Nasal cavity respiratory epithelium epithelial cell of viscerocranial mucosa (primary cell): ENCODE data around the gene PDIA5. TPM values are rescaled to one million over a fixed set of nuclear protein-coding genes. Genes with fewer than 3 reads are reported as not detected.

ENCODE experiments used
- total RNA-seq: library from RNA; depleted of rRNA; stranded (reverse); fragments of >200 nt; gene quantifications from 2 replicates; pipeline ENCODE4 v1.2.3, GENCODE V29; 2014

Gene PDIA5
- 32.7 and 34.5 TPM in 2 replicates for total RNA-seq

GRCh38 chr3:123066896-123067688 is at the start of gene PDIA5:
Gene PDIA5, plus strand, starts transcription at chr3:123067025. Its CDS starts 140 bp downstream, at chr3:123067165.

DNA sequence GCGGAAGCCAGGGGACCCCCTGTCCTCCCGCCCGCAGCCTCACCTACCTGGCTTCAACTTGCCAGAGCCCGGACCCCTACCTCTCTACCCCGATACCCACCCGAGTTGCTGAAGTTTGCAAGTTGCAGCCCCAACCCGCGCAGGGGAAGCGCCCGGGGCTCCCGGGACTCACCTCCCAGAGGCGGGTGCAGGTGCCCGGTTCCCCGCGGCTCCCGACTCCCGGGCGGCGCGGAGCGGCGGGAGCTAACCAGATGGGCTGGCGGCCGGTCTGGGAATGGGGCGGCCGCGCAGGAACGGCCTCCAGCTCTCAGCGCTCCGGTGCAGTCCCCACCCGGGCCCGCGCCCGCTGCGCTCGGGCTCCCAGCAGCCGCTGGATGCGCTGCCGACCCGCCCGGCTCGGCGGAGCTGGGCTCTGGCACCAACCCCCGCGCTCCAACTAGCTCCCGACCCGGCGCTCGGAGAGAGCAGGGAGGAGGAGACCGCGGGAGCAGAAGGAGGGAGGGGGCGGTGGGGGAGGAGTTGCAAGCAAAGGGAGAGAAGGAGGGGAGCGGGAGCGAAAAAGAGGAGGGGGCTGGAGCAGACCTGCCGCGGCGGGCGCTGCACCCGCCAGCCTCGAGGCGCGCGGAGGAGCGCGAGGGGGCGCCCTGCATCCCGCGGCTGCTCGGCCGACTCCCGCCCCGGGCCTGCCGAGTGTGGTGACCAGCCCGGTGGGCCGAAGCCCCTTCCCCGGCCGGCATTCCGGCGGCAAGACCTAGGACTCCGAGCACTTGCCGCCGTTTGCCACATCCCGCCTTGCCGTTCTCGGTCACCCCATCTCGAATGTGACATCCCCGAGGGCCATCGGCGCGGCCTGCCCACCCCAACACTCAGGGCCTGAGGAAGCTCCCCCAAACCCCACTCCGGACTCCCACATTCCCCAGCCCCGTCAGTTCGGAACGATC is 39.3 kb upstream of the PDIA5 start, which contains the start of gene SEMA5B:
Gene SEMA5B, minus strand, starts transcription at position 472 of the 941 bp plus-strand sequence. CDS start 66,500 bp downstream, outside the sequence.

GRCh38 chr3:123201557-123202427 is 135.0 kb downstream of the PDIA5 start, which contains the start of gene SEC22A:
Gene SEC22A, plus strand, starts transcription at chr3:123201943. Its CDS starts 7,275 bp downstream, at chr3:123209218.

Other genes with a start within 250 kb of the PDIA5 start
- 0.34 and 3.3 TPM in 2 replicates for gene SEMA5B, start 39.3 kb upstream of the PDIA5 start, total RNA-seq
- 34.1 and 60.5 TPM in 2 replicates for gene SEC22A, start 134.9 kb downstream of the PDIA5 start, total RNA-seq